ENCODE results near the gene TBC1D24. TPM values are rescaled to one million over a fixed set of nuclear protein-coding genes. Genes with fewer than 3 reads are reported as not detected.
A peak's percentile ranks its signal among the peaks of the same experiment; 100 is the strongest.

Gene TBC1D24
- polyA plus RNA-seq, 1 experiment: 9.2 TPM

DNA sequence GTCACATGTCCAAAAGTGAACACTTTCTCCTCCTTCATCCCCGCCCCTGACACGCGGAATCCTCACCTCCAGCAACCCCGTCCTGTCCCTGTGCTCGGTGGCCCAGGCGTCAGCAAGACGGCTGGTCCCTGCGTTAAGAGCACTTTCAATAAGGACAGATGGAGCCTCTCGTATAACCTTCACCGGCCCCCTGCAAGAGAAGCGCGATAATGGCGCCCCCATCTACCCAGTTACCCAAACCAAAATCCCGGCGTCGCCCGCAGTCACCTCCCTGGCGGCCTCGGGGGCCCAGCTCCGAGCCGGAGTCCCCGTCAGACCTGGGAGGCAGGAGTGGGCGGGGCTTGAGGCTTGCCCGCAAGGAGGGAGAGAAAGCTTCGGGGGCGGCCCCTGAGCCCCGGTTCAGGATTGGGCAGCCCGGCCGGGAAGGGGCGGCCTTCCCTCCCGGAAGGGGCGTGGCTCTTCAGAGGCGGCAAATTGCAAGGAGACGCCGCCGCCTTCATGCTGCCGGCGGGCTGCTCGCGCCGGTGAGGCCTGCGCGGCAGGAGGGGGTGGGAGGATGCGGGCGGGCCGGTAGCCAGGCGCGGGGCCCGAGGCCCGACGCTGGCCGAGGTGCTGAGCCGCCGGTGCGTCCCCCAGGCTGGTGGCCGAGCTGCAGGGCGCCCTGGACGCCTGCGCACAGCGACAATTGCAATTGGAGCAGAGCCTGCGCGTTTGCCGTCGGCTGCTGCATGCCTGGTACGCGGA lies 15.1 kb upstream of the TBC1D24 start, which contains the start of gene TEDC2:
Gene TEDC2, plus strand, starts transcription at position 463 of the 744 bp plus-strand sequence. Its CDS starts 36 bp downstream, at position 499.
- H3K4me3 ChIP-seq (ENCODE audit: low read depth, low read length): peak within 1 kb of the TSS; percentile 58
- CTCF ChIA-PET: interaction anchor here (2.6 kb wide), 1 partner anchor 41 kb away, joined by 6 read pairs; no protein-coding TSS in a partner anchor
- H3K36me3 ChIP-seq (ENCODE audit: control insufficient read depth, insufficient read depth, low read length): peaks cover 9% of the 10 kb centered on the region
- POLR2A ChIA-PET: interaction anchor here (0.6 kb wide), 1 partner anchor 28 kb away, joined by 5 read pairs; no protein-coding TSS in a partner anchor
- TF ChIP-seq, protein P1, sequence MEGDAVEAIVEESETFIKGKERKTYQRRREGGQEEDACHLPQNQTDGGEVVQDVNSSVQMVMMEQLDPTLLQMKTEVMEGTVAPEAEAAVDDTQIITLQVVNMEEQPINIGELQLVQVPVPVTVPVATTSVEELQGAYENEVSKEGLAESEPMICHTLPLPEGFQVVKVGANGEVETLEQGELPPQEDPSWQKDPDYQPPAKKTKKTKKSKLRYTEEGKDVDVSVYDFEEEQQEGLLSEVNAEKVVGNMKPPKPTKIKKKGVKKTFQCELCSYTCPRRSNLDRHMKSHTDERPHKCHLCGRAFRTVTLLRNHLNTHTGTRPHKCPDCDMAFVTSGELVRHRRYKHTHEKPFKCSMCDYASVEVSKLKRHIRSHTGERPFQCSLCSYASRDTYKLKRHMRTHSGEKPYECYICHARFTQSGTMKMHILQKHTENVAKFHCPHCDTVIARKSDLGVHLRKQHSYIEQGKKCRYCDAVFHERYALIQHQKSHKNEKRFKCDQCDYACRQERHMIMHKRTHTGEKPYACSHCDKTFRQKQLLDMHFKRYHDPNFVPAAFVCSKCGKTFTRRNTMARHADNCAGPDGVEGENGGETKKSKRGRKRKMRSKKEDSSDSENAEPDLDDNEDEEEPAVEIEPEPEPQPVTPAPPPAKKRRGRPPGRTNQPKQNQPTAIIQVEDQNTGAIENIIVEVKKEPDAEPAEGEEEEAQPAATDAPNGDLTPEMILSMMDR (IDR thresholded peaks at IDR 0.05; ENCODE audit: insufficient read depth, low read depth, low read length): no peak
- no peaks in the 10 kb centered on the region for H3K27me3 ChIP-seq (ENCODE audit: control insufficient read depth, insufficient read depth, low read length)
- DNase-seq (ENCODE audit: low read depth): peak; percentile 55

DNA sequence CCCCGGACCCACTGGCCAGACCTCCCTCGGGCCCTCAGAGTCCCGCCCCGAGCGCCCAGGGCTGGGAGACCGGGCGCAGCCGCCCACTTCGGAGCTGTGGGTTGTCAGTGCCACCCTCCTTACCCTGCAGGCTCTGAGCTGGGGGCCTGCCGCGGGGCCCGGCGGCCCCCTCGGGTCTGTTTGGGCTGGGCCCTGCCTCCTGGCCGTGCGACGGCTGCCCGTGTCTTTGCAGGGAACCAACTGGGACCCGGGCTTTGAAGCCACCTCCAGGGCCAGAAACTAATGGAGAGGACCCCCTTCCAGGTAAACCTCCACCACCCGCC lies 14.6 kb upstream of the TBC1D24 start:
- CTCF ChIA-PET: interaction anchor here (2.6 kb wide), 1 partner anchor 41 kb away, joined by 6 read pairs; no protein-coding TSS in a partner anchor
- Histone ChIP-seq H3K36me3 (ENCODE audit: control insufficient read depth, insufficient read depth, low read length) (peaks cover 8% of the 10 kb centered on the region), H3K27me3 (ENCODE audit: control insufficient read depth, insufficient read depth, low read length) (no peaks in the 10 kb centered on the region), H3K4me3 (ENCODE audit: low read depth, low read length) (peak overlapping the region; percentile 58)
- DNase-seq (ENCODE audit: low read depth): no peak
- TF ChIP-seq, protein P1 (IDR thresholded peaks at IDR 0.05; ENCODE audit: insufficient read depth, low read depth, low read length): no peak
- POLR2A ChIA-PET: interaction anchor here (0.6 kb wide), 1 partner anchor 28 kb away, joined by 5 read pairs; no protein-coding TSS in a partner anchor

DNA sequence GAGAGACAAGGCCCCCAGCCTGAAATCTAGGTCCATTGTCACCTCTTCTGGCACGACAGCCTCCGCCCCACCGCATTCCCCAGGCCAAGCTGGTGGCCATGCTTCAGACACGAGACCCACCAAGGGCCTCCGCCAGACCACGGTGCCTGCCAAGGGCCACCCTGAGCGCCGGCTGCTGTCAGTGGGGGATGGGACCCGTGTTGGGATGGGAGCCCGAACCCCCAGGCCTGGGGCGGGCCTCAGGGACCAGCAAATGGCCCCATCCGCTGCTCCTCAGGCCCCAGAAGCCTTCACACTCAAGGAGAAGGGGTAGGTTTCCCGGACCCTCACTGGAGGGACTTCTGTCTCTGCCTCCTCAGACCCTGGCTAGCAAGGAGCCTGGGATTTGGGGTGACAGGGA lies 14.0 kb upstream of the TBC1D24 start:
- ChIA-PET POLR2A (no interaction called here), CTCF (interaction anchor here (2.6 kb wide), 1 partner anchor 40 kb away, joined by 6 read pairs; no protein-coding TSS in a partner anchor)
- DNase-seq (ENCODE audit: low read depth): no peak
- H3K4me3 ChIP-seq (ENCODE audit: low read depth, low read length): no peak overlapping the region
- TF ChIP-seq, protein P1 (IDR thresholded peaks at IDR 0.05; ENCODE audit: insufficient read depth, low read depth, low read length): no peak
- peaks cover 4% of the 10 kb centered on the region for H3K36me3 ChIP-seq (ENCODE audit: control insufficient read depth, insufficient read depth, low read length)
- H3K27me3 ChIP-seq (ENCODE audit: control insufficient read depth, insufficient read depth, low read length): no peaks in the 10 kb centered on the region

DNA sequence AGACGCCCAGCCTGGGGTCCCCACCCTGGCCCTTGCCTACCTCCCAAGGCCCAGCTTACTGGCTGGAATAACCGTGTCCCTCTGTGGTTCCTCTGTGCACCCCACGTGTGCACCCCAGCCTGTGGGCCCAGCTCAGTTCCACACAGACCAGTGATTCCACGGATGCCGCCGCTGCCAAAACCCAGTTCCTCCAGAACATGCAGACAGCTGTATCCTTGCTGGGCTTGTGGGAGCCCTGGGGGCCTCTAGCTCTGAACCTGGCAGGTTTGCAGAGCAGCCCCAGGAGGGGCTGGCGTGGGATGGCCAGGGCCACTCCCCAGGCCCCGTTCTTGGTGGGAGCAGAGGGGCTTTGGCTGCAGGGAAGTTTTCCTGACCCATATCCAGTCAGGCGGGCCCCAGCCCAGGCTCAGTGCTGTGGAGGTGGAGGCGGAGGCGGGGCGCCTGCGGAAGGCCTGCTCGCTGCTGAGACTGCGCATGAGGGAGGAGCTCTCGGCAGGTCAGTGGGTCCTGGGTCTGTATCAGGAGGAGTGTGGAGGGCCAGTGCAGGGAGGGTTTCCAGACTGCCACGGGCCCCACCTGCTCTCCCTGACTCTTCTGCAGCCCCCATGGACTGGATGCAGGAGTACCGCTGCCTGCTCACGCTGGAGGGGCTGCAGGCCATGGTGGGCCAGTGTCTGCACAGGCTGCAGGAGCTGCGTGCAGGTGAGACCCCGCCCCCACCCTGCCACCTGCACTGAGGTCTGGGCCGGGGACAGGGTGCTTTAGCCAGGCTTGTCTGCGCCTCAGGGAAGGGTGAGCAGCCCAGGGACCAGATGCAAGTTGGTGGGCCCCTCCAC lies 12.7 kb upstream of the TBC1D24 start:
- no peak for DNase-seq (ENCODE audit: low read depth)
- TF ChIP-seq, protein P1 (IDR thresholded peaks at IDR 0.05; ENCODE audit: insufficient read depth, low read depth, low read length): no peak
- CTCF ChIA-PET: interaction anchor here (0.6 kb wide), 1 partner anchor 75 kb away, joined by 3 read pairs; no protein-coding TSS in a partner anchor
- no peak overlapping the region for H3K4me3 ChIP-seq (ENCODE audit: low read depth, low read length)
- POLR2A ChIA-PET: no interaction called here
- no peaks in the 10 kb centered on the region for H3K36me3 ChIP-seq (ENCODE audit: control insufficient read depth, insufficient read depth, low read length)
- H3K27me3 ChIP-seq (ENCODE audit: control insufficient read depth, insufficient read depth, low read length): no peaks in the 10 kb centered on the region

DNA sequence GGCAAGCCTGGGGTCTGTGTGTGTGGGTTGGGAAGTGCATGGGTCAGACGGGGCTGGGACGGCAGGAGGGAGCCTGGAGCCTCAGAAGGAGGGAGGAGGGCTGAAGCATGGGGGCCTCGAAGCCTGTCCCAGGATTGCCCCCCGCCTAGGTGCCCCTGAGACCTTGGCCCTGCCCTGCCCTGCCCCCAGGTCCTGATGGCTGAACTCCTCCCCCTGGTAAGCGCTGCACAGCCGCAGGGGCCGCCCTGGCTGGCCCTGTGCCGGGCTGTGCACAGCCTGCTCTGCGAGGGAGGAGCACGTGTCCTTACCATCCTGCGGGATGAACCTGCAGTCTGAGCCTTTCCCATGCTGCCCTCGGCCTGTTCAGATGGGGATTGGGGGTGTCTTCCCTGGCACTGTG lies 10.6 kb upstream of the TBC1D24 start:
- POLR2A ChIA-PET: interaction anchor here (0.7 kb wide), 1 partner anchor 12 kb away, joined by 7 read pairs; no protein-coding TSS in a partner anchor
- H3K27me3 ChIP-seq (ENCODE audit: control insufficient read depth, insufficient read depth, low read length): no peaks in the 10 kb centered on the region

More for the DNA sequence above, 10.6 kb upstream of the TBC1D24 start:
- no peaks in the 10 kb centered on the region for H3K36me3 ChIP-seq (ENCODE audit: control insufficient read depth, insufficient read depth, low read length)
- TF ChIP-seq, protein P1 (IDR thresholded peaks at IDR 0.05; ENCODE audit: insufficient read depth, low read depth, low read length): no peak
- CTCF ChIA-PET: no interaction called here
- DNase-seq (ENCODE audit: low read depth): no peak
- H3K4me3 ChIP-seq (ENCODE audit: low read depth, low read length): no peak overlapping the region

Data from BJ (cell line).